ENCODE measurements around the gene GLE1. TPM values are rescaled to one million over a fixed set of nuclear protein-coding genes. Genes with fewer than 3 reads are reported as not detected.

GLE1 gene
- total and polyA plus RNA-seq, 2 experiments from 2014 or later = 13.3 to 19.5 TPM

DNA sequence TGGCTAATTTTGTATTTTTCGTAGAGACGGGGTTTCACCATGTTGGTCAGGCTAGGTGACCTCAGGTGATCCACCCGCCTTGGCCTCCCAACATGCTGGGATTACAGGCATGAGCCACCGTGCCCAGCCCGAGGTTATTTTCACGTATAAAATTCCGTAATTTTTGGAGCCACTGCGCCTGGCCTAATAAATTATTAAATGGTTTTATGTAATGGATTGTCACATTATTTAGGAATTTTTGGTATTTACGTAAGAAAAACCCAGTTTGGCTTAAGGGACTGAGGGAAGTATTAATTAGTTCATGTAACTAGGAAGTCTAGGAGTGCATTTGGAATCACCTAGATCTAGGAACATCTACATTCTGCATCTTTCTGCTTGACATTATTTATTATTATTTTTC lies 8.3 kb downstream of the GLE1 start:
- H3K36me3 ChIP-seq (replicated peaks; ENCODE audit: insufficient read depth, low read depth) = no peaks in the 10 kb centered on the region
- no peaks in the 10 kb centered on the region for H4K20me1 ChIP-seq (ENCODE audit: insufficient read depth, poor library complexity, severe bottlenecking)
- H3K9me2 ChIP-seq (replicated peaks; ENCODE audit: insufficient read depth) = no peaks in the 10 kb centered on the region
- no peak for DNase-seq (ENCODE audit: low spot score)
- no peak overlapping the region for H3K4me2 ChIP-seq
- no peaks in the 10 kb centered on the region for H3K4me1 ChIP-seq (ENCODE audit: insufficient read depth)
- H2AFZ ChIP-seq = no peak overlapping the region
- TF ChIP-seq EZH2 (IDR thresholded peaks at IDR 0.05; ENCODE audit: borderline replicate concordance) (no peak), EZH2phosphoT487 (IDR thresholded peaks at IDR 0.05; ENCODE audit: low read depth, severe bottlenecking, unreplicated experiment) (no peak)
- TF ChIP-seq, protein P1, sequence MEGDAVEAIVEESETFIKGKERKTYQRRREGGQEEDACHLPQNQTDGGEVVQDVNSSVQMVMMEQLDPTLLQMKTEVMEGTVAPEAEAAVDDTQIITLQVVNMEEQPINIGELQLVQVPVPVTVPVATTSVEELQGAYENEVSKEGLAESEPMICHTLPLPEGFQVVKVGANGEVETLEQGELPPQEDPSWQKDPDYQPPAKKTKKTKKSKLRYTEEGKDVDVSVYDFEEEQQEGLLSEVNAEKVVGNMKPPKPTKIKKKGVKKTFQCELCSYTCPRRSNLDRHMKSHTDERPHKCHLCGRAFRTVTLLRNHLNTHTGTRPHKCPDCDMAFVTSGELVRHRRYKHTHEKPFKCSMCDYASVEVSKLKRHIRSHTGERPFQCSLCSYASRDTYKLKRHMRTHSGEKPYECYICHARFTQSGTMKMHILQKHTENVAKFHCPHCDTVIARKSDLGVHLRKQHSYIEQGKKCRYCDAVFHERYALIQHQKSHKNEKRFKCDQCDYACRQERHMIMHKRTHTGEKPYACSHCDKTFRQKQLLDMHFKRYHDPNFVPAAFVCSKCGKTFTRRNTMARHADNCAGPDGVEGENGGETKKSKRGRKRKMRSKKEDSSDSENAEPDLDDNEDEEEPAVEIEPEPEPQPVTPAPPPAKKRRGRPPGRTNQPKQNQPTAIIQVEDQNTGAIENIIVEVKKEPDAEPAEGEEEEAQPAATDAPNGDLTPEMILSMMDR (IDR thresholded peaks at IDR 0.05; ENCODE audit: poor library complexity) = no peak
- H3K9me3 ChIP-seq (ENCODE audit: low read depth) = no peaks in the 10 kb centered on the region
- H3K27me3 ChIP-seq = no peaks in the 10 kb centered on the region
- H3K27ac ChIP-seq = no peak overlapping the region
- H3K4me3 ChIP-seq = no peak overlapping the region
- peaks cover 5% of the 10 kb centered on the region for H3K79me2 ChIP-seq
- WGBS (ENCODE audit: low lambda C conversion rate, missing lambda C conversion rate) = 98% methylated on average over 9 of the region's 9 CpGs

DNA sequence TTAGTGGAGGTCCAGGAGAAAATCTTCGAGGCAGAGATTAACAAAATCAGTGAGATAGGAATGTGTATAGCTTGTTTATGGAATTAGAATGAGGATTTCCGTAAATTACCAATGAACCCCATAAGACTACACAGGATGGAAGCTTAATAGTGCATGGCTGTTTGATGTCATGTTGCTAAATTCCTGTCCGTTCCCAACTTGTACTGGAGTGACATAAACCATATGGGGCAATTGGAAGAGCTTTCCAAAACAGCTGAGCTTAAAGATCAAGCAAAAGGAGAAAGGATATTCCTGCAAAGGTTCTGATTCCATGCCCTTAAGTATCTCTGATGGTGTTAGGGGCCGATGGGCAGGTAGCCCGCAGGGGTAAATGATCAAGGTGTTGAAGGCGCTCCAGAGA lies 17.4 kb downstream of the GLE1 start:
- Histone ChIP-seq H4K20me1 (ENCODE audit: insufficient read depth, poor library complexity, severe bottlenecking) (no peaks in the 10 kb centered on the region), H3K9me3 (ENCODE audit: low read depth) (no peaks in the 10 kb centered on the region), H3K27ac (no peak overlapping the region), H2AFZ (no peak overlapping the region), H3K4me2 (no peak overlapping the region), H3K4me3 (no peak overlapping the region), H3K9me2 (replicated peaks; ENCODE audit: insufficient read depth) (no peaks in the 10 kb centered on the region), H3K27me3 (no peaks in the 10 kb centered on the region), H3K79me2 (no peaks in the 10 kb centered on the region), H3K36me3 (replicated peaks; ENCODE audit: insufficient read depth, low read depth) (no peaks in the 10 kb centered on the region), H3K4me1 (ENCODE audit: insufficient read depth) (no peaks in the 10 kb centered on the region)
- DNase-seq (ENCODE audit: low spot score) = no peak
- TF ChIP-seq, protein P1 (IDR thresholded peaks at IDR 0.05; ENCODE audit: poor library complexity) = no peak
- no peak for TF ChIP-seq EZH2phosphoT487 (IDR thresholded peaks at IDR 0.05; ENCODE audit: low read depth, severe bottlenecking, unreplicated experiment)
- WGBS (ENCODE audit: low lambda C conversion rate, missing lambda C conversion rate) = 92% methylated on average over 6 of the region's 6 CpGs

DNA sequence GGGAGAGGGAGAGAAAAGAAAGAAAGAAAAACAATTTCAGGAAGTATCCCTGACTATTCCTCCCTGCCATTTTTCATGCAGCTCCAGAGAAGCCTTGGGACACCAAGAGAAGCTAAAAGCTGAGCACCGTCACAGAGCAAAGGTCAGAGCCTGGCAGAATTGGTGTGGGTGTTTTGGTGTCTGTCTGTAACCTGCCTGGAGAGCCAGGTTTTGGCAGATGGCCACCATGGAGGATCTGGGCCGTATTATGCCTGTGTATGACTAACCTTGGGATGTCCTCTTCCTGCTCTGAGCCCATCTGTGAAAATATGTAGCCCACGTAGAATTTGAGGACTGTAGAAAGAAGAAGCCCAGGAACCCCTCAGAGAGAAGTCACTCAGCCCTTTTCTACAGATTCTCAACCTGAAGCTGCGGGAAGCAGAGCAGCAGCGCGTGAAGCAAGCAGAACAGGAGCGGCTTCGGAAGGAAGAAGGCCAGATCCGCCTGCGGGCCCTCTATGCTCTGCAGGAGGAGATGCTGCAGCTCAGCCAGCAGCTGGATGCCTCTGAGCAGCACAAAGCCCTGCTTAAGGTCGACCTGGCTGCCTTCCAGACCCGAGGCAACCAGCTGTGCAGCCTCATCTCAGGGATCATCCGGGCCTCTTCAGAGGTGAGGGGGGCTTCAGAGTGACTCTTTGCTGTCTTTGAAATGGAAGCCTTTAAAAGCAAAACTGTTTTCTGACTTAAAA lies 18.8 kb downstream of the GLE1 start:
- no peak for TF ChIP-seq EZH2phosphoT487 (IDR thresholded peaks at IDR 0.05; ENCODE audit: low read depth, severe bottlenecking, unreplicated experiment)
- TF ChIP-seq, protein P1 (IDR thresholded peaks at IDR 0.05; ENCODE audit: poor library complexity) = no peak
- TF ChIP-seq EZH2 (IDR thresholded peaks at IDR 0.05; ENCODE audit: borderline replicate concordance) = no peak
- Histone ChIP-seq H3K4me2 (no peak overlapping the region), H2AFZ (no peak overlapping the region), H3K36me3 (replicated peaks; ENCODE audit: insufficient read depth, low read depth) (no peaks in the 10 kb centered on the region), H4K20me1 (ENCODE audit: insufficient read depth, poor library complexity, severe bottlenecking) (no peaks in the 10 kb centered on the region), H3K9me3 (ENCODE audit: low read depth) (no peaks in the 10 kb centered on the region), H3K9me2 (replicated peaks; ENCODE audit: insufficient read depth) (no peaks in the 10 kb centered on the region), H3K4me1 (ENCODE audit: insufficient read depth) (no peaks in the 10 kb centered on the region), H3K4me3 (no peak overlapping the region), H3K79me2 (no peaks in the 10 kb centered on the region), H3K27ac (no peak overlapping the region), H3K27me3 (no peaks in the 10 kb centered on the region)
- WGBS (ENCODE audit: low lambda C conversion rate, missing lambda C conversion rate) = 72% methylated on average over 13 of the region's 13 CpGs
- peak; percentile 58 for DNase-seq (ENCODE audit: low spot score)
